ENCODE results near the gene LCN9.
A peak's percentile ranks its signal among the peaks of the same experiment; 100 is the strongest.
"Not testable (repeated sequence)": the region's sequence is repeated elsewhere in the genome, so short reads cannot be mapped to it uniquely, and the experiment has no call there.

The LCN9 gene

DNA sequence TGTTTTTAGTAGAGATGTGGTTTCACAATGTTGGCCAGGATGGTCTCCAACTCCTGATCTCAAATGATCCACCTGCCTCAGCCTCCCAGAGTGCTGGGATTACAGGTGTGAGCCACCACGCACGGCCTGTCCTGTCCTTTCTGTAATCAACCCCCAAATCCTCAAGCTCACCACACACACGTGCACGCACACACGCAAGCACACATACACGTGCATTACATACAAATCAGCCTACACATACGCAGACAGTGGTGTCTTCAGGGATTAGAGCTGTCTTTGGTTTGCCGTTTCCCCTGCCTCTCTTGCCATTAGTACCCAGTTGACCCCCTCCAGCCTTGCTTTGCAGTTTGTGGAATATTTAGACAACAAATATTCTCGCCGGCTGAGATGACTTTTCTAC, 30.3 kb upstream of the LCN9 start:
- TF ChIP-seq, protein P1, sequence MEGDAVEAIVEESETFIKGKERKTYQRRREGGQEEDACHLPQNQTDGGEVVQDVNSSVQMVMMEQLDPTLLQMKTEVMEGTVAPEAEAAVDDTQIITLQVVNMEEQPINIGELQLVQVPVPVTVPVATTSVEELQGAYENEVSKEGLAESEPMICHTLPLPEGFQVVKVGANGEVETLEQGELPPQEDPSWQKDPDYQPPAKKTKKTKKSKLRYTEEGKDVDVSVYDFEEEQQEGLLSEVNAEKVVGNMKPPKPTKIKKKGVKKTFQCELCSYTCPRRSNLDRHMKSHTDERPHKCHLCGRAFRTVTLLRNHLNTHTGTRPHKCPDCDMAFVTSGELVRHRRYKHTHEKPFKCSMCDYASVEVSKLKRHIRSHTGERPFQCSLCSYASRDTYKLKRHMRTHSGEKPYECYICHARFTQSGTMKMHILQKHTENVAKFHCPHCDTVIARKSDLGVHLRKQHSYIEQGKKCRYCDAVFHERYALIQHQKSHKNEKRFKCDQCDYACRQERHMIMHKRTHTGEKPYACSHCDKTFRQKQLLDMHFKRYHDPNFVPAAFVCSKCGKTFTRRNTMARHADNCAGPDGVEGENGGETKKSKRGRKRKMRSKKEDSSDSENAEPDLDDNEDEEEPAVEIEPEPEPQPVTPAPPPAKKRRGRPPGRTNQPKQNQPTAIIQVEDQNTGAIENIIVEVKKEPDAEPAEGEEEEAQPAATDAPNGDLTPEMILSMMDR (conservative IDR thresholded peaks at IDR 0.05; ENCODE audit: low read length), result no peak
- no peak for DNase-seq (ENCODE audit: low read depth)
- no peak overlapping the region for H3K4me3 ChIP-seq (ENCODE audit: low read length)

DNA sequence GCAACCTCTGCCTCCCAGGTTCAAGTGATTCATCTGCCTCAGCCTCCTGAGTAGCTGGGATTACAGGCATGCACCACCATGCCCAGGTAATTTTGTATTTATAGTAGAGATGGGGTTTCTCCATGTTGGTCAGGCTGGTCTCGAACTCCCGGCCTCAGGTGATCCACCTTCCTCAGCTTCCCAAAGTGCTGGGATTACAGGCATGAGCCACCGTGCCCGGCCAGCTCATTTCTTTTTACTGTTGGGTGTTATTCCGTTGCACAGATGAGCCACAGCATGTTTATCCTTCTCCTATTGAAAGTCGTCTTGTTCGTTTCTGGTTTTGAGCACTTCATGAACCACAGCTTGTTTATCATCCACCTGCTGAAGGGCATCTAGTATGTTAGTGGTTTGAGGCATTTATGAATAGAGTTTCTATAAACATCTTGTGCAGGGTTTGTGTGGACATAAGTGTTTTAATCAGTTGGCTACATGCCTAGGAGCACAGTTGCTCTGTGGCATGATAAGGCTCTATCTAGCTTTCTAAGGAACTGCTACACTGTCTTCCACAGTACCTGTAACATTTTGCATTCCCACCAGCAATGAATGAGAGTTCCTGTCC, 26.1 kb upstream of the LCN9 start:
- not testable (repeated sequence) for DNase-seq (ENCODE audit: low read depth); H3K4me3 ChIP-seq (ENCODE audit: low read length)

DNA sequence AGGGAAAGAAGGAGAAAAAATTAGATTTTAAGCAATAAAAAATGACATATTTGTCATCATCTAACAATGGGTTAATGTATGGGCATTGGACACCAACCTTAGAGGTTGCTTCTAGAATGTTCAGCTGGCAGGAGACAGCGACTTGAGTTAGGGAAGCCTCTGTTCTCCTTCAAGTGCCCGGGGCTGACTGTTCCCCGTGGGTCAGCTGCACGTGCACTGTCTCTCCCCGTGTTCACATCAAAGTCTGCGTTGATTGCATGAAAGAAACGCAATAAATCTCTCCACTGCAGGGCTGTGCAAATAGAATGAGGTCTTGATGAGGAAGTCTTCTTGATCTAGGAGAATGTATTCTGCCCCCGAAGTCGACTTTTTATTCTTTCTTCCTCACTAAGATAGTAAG, 23.9 kb upstream of the LCN9 start, which contains the start of gene GLT6D1:
Gene GLT6D1 (minus strand): TSS at position 345 of the 400 bp plus-strand sequence. CDS start 353 bp downstream, outside the sequence.
- TF ChIP-seq, protein P1 (conservative IDR thresholded peaks at IDR 0.05; ENCODE audit: low read length), result no peak
- no peak within 1 kb of the TSS for H3K4me3 ChIP-seq (ENCODE audit: low read length)
- no peak for DNase-seq (ENCODE audit: low read depth)

DNA sequence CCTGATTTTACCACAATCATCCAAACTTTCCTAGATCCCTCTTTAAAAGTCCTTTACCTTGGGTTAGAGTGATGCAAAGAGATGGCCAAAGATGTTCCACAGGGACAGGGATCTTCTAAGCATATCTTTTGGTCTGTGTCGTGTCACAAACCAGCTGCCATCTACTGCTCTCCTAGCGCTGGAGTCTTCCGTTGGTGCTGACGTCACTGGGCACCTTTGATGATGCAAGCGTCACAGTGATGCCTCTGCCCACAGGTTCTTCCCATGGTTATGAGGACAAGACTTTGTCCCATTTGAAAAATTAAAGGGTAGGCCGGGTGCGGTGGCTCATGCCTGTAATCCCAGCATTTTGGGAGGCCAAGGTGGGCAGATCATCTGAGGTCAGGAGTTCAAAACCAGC, 22.1 kb upstream of the LCN9 start:
- no peak overlapping the region for H3K4me3 ChIP-seq (ENCODE audit: low read length)
- DNase-seq (ENCODE audit: low read depth), result no peak
- TF ChIP-seq, protein P1 (conservative IDR thresholded peaks at IDR 0.05; ENCODE audit: low read length), result no peak

DNA sequence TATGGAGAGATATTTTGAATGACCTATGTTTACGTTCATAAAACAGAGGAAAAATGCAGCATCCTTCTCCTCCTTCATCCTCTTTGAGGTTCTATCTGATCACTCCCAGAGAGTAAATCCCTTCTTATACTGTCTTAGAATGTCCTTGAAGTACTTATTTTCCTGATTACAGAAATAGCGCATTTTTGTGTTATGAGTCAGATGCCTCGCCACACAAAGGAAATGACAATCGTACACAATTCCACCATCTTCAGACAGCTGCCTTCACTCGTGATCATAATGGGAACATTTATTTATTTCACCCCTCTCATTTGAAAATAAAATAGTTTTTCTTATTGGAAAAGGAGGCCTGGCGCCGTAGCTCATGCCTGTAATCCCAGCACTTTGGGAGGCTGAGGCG, 21.4 kb upstream of the LCN9 start:
- TF ChIP-seq, protein P1 (conservative IDR thresholded peaks at IDR 0.05; ENCODE audit: low read length), result no peak
- DNase-seq (ENCODE audit: low read depth), result peak; percentile 15
- H3K4me3 ChIP-seq (ENCODE audit: low read length), result no peak overlapping the region

DNA sequence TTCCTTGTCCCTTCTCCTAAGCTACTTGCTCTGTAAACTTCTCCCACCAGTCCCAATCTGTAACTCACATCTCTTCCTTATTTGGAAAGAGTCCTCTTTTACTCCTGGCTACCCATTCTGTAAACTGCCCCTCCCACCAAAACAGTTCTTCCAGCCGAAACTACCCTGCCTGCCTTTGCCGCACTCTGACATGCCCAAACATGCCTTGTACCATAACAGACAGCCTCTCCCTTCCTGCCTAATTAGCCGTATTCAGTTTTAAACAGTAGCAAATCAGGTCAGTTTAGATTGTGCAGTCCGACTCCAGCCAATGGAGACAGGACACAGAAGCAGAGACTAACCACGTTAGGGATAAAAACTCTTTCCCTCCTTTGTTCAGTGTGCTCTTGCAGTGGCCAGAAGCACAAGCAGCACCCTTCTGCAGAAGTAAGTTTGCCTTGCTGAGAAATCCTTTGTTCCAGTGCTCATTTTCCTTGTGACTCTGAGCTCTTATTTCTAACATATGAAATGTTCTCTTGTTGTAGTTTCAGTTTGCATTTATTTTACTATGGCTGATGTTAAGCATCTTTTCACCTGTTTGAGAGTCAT, 18.4 kb upstream of the LCN9 start:
- TF ChIP-seq, protein P1 (conservative IDR thresholded peaks at IDR 0.05; ENCODE audit: low read length), result no peak
- no peak for DNase-seq (ENCODE audit: low read depth)
- no peak overlapping the region for H3K4me3 ChIP-seq (ENCODE audit: low read length)

DNA sequence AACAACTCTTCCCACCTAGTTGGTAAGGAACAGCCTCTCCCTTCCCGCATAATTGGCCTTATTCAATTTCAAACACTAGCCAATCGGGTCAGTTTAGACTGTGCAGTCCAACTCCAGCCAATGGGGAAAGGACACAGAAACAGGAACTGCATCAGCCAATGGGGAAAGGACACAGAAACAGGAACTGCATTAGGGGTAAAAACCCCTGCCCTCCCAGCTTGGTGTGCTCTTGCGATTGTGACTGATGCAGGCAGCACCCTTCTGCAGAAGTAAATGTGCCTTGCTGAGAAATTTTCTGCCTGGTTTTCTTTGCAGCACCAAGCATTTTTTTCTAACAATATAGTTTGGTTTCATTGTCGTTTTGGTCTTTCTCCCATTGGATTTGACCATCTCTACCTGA, 15.2 kb upstream of the LCN9 start:
- no peak overlapping the region for H3K4me3 ChIP-seq (ENCODE audit: low read length)
- no peak for DNase-seq (ENCODE audit: low read depth)
- TF ChIP-seq, protein P1 (conservative IDR thresholded peaks at IDR 0.05; ENCODE audit: low read length), result no peak
